GM19328 (cell line): ENCODE data around the gene CDH4.

Experiments used
- ATAC-seq: cut with Tn5 transposase; IDR thresholded peaks from one replicate; pipeline ENCODE4 v1.9.1; 2021; ENCODE audit warnings: mild to moderate bottlenecking, moderate library complexity; ENCODE audit not compliant: unreplicated experiment

The CDH4 gene

GRCh38 chr20:61784801-61785566 is 532.9 kb downstream of the CDH4 start:
- ATAC-seq: no peak

- no peak for ATAC-seq
Measured at GRCh38 chr20:61785567-61785816, 533.4 kb downstream of the CDH4 start.

GRCh38 chr20:61786230-61786629 is 534.2 kb downstream of the CDH4 start:
- no peak for ATAC-seq

DNA sequence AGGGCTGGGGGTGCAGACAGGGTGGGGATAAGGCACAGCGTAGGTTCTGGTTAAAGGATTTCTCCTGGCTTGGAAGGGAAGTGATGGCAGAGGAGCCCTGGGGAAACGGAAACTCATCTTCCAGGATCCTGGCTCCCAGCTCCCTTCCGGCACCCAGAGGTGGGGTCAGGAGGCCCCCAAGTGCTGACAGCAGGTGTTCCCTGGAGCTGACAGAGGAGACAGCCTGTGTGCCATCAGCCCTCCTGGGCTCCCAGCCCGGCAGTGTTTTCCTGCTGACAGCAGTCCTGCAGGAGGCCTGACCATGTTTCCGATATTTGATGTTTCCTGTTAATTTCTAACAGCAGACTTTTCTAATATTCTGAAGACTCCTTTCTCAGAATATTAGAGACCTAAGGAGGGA is 536.3 kb downstream of the CDH4 start:
- no peak for ATAC-seq

GRCh38 chr20:61789329-61789728 is 537.3 kb downstream of the CDH4 start:
- no peak for ATAC-seq

DNA sequence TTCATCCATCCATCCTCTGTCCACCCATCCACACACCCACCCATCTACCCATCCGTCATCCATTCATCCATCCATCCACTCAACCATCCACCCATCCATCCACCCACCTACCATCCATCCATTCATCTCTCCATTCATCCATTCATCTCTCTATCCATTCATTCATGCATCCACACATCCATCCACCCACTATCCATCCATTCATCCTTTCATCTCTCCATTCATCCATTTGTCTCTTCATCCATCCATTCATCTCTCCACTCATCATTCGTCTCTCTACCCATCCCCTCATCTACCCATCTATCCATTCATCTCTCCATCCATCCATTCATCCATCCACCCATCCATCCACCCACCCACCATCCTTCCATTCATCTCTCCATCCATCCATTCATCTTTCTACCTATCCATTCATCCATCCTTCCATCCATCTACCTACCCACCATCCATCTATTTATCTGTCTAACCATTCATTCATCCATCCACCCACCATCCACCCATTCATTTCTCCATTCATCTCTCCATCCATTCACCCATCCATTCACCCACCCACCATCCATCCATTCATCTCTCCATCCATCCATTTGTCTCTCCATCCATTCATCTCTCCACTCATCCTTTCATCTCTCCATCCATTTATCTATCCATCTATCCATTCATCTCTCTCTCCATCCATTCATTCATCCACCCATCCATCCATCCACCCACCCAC is 538.2 kb downstream of the CDH4 start:
- ATAC-seq: no peak

- ATAC-seq: no peak
Measured at GRCh38 chr20:61791995-61792394, 539.9 kb downstream of the CDH4 start.

GRCh38 chr20:61795669-61796630 is 543.9 kb downstream of the CDH4 start:
- ATAC-seq: no peak

DNA sequence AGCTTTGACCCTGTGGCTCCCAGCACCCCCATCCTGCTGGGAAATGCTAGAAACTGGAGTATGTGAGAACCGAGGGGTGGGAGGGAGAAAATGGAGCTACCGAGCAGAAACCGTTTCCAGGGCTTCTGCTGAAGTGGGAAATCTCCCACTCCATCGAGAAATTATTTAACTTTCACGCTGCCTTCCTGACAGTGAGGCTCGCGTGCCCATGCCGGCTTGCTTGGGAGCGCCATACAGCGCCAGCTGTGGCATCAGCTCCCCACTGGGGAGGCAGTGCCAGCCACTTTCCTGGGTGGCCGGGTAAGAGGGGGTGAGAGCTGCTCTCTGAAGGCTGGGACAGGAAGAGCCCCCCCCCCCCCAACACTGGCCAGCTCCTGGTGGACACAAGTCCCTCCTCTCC is 544.7 kb downstream of the CDH4 start:
- ATAC-seq: no peak

- no peak for ATAC-seq
Measured at GRCh38 chr20:61797200-61797599, 545.1 kb downstream of the CDH4 start.

DNA sequence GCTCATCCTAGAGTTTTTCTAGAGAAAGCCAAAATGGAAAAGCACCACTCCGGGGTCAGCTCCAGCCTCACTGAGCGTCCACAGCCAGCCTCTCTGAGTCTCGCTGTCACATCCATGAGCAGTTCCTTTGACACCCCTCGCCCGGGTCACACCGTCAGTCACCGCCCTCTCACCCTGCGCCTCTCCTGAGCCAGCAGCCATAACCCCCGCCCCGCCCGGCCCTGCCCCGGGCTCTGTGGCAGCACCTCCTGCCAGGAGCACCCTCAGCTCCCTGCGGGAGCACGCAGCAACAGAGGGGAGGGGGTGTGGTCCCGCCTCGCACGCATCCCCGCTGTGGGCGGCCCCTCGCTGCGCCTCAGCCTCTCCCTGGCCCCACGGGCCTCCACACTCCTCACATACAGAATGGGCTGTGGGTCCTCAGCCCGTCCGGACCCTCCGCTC is 545.9 kb downstream of the CDH4 start:
- ATAC-seq: no peak

DNA sequence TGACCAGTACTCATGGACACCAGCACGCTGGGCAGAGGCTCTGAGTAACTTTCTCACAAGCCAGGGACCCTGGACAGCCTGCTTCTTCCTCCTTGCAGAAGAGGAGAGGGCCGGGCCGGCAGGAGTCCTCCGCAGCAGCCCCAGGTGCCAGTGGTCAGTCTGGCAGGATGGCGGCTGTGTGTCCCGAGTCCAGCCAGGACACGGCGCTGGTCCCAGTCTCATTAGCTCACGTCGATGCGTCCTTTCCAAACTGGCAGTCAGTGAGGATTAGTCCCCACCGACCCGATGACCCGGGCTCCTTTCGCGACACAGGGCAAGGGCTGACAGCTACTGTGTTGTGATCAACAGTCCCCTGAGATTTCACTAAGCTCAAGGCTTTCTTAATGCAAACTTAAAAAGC is 546.6 kb downstream of the CDH4 start:
- no peak for ATAC-seq

DNA sequence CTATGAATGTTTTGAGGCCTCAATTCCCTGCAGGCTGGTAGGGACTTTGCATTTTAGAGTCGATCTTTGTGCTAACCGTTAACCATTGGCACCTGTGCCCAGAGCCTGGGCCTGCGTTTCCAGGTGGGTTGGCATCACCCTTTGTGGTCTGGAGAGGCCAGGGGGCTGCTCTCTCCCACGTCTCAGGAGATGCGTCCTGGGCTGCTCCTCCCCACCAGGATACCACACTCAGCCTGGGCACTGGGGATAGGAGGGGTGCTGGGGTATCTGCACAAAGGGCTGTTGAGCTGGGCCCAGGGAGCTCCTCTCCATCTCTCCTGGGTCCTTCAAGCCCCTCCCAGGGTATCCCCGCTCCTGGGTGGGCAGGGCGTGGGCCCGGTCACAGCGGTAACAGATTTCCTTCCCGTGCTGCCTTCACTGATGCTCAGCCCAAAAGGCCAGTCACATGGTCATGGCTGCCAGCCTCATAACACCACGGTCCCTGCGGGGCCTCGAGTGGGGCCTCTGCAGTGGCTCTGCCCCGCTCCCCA is 547.4 kb downstream of the CDH4 start:
- no peak for ATAC-seq

DNA sequence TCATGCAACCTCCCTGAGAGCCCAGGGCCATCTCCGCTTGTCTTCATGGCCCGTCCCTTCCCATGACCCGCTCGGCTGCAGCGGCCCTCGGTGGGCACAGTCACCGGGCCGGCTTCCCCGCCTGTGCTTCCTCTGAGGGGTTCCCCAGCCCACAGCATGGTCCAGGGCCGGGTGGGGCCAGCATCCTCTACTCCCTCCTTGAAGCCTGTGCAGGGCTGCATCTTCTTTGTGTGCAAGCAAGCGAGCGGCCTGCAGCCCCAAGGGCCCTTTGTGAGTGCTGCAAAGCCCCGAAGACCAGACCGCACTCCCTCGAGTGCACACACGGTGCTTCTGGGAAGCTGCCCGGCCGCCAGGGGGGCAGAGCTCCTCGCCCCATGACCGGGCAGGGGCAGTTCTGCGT is 547.9 kb downstream of the CDH4 start:
- no peak for ATAC-seq

DNA sequence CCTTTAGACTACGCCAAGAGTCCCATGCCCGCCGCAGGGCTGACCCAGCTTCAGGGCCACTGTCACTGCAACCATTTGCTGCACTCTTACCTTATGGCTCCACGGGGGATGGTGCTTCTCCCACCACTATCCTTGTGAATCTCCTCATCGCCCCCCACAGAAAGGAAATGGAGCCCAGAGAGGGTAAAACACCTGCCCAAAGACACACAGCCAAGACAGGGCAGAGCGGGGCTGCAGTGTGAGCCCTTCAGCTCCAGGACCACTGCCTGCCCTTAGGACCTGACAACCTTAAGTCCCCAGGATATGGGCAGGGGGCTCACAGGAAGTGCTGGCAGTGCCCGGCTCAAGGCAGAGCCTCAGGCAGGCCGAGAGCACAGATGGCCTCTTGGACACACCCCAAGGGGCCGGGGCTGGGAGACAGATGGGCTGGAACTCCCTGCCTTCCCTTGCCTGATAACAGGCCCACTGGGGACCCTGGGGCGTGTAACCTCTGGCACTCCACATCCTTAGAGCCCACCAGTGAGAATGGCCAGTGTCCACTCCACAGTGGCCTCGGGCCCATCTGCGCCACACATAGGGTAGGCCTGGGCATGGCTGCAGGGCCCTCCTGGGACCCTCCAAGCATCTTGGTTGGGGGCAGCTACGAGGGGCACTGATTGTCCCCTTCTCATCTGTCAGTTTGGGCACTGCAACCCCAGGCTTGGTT is 548.5 kb downstream of the CDH4 start:
- ATAC-seq: no peak

DNA sequence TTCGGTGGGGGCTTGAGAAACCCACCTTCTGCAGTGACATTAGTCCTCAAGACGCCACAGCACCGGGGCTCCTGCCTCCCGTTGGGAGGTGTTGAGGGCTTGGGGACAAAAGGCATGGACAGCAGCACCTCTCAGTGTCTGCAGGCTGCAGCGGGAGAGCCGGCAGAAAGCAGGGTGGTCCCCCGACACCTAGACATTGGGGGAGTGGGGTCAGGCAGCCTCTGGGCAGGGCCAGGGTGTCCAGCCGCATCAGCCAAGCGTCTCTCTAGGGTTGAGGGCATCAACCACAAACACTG is 549.0 kb downstream of the CDH4 start:
- ATAC-seq: no peak

DNA sequence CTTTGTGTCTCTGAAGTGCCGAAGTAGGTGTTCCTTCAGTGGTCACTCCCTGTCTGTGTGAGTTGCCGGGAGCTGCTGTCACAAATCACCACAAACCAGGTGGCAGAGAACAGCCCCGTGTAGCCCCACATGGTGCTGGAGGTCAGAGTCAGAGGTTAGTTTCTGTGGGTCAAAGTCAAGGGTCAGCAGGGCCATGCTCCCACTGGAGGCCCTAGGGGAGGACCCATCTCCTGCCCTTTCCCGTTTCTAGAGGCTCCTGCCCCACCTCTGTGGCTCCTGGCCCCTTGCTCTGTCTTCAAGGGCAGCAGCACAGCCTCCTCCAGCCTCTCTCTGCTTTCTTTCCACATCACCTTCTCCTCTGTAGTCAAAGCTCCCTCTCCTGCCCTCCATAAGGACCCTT is 549.4 kb downstream of the CDH4 start:
- ATAC-seq: no peak

- ATAC-seq: no peak
Measured at GRCh38 chr20:61801857-61802442, 549.9 kb downstream of the CDH4 start.

DNA sequence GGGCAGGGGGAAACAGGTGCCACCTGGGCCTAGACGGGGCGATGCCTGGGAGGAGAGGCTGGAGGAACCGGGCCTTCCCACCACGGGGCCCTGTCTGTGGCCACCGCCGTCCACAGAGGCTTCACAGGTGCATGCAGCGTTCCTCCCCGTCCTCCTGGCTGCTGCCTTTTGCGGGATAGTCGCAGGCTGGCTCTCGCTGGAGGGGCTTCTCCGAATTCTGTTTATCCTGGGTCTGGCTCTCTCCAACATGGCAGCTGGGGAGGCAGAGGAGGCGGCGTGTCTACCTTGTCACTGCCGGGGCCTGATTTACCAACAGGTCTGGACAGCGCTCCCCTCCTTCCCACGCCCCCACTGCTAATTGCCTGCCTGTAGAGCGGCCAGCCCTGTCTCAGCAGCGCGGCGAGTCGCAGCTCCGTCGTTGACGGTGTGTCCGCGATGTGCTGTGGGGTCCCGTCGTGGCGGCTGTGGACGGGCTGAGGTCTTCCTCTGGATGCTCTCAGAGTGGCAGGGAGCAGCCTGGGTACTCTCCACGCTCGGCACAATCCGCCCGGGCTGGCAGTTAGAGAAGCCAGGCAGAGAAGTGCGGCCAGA is 550.8 kb downstream of the CDH4 start:
- ATAC-seq: no peak

DNA sequence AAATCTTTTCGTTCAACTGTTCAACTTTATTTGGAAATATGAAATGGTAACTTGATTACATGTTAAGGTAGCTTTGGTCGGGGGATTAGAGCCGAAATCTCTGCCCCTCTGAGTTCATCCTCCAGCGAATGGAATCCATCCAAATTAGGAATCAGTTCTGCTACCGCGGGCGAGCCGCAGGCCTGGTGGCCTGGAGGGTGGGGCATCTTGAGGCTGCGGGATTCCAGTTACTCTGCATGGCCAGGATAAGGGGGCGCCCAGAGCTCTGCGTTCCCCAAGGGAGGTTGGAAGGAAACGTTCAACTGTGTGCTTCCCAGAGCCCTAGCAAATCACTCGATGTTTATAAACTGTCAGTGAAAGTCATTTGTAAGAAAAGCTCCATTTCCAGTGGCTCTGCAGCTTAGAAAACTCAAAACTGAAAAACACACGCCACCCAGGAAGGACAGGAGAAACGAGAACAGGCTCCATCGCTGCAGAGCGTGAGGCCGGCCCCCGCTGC is 551.4 kb downstream of the CDH4 start:
- ATAC-seq: no peak
